ENCODE measurements around the gene IGF2BP2. TPM values are rescaled to one million over a fixed set of nuclear protein-coding genes. Genes with fewer than 3 reads are reported as not detected.
"Not testable (repeated sequence)": the region's sequence is repeated elsewhere in the genome, so short reads cannot be mapped to it uniquely, and the experiment has no call there.

Gene IGF2BP2
- 38.3 TPM for polyA plus RNA-seq (ENCODE audit: insufficient read length)

- no peak for DNase-seq (ENCODE audit: low read depth)
These were observed at the start of gene IGF2BP2 for GRCh38 chr3:185825006-185825638. TSS of gene IGF2BP2 (minus strand) at chr3:185825042. CDS start at chr3:185824960, 82 bp downstream.

- no peak for DNase-seq (ENCODE audit: low read depth)
These were observed 49.3 kb upstream of the IGF2BP2 start for GRCh38 chr3:185874119-185874518.

DNA sequence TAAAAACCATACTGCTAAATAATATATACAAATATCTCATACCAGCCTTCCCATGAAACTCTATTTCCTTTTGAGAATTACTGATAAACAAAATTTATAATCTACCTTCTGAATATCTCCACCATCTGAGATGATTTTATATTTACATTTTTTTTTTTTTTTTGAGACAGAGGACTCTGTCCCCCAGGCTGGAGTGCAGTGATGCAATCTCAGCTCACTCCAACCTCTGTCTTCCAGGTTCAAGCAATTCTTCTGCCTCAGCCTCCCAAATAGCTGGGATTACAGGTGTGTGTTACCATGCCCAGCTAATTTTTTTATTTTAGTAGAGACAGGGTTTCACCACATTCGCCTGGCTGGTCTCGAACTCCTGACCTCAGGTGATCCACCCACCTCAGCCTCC lies 42.8 kb upstream of the IGF2BP2 start:
- no peak for DNase-seq (ENCODE audit: low read depth)

GRCh38 chr3:185866995-185867394 lies 42.2 kb upstream of the IGF2BP2 start:
- DNase-seq (ENCODE audit: low read depth) = no peak

- no peak for DNase-seq (ENCODE audit: low read depth)
These were observed 41.7 kb upstream of the IGF2BP2 start for GRCh38 chr3:185866555-185866954.

DNA sequence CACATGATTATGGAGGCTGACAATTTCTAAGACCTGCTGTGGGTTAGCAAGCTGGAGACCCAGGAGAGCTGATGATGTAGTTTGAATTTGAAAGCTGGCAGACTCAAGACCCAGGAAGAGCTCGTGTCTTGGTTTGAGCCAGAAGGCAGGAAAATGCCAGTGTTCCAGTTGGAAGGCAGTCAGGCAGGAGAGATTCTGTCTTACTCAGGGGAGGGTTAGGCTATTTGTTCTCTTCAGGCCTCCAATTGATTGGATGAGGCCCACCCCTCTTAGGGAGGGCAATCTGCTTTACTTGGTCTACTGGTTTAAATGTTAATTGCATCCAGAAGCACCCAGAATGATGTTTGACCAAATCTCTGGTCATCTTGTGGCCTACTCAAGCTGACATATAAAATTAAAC lies 40.4 kb upstream of the IGF2BP2 start:
- no peak for DNase-seq (ENCODE audit: low read depth)

GRCh38 chr3:185864767-185865166 lies 39.9 kb upstream of the IGF2BP2 start:
- no peak for DNase-seq (ENCODE audit: low read depth)

- DNase-seq (ENCODE audit: low read depth) = no peak
These were observed 38.1 kb upstream of the IGF2BP2 start for GRCh38 chr3:185862920-185863319.

DNA sequence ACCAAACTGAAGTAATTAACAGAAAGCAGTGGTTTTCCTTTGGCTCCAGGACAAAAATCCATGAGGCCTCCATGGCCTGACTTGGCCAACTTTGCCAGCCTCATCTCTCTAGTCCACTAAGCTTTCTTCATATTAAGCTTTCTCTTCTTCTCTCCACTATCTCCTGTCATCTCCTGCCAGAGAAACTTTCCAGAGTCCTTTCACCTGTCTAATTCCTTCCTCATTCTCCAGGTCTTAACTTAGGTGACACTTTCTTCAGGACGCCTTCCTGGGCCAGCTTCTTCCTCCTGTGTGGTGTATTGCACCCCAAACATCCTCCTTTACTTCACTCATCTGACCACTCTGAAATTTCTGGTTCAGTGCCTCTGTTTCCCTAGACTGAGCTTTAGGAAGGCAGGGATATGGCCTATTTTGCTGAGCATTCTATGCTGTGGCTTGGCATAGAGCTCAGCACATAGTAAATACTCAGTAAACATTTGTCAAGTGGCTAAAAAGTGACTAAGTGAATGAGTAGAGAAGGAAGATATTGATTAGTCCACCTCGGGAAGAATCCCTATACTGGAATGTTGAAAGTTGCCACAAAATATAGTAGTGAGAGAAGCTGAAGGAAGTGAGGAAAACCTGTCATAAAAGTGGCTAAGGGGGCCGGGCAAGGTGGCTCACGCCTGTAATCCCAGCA lies 34.6 kb upstream of the IGF2BP2 start:
- no peak for DNase-seq (ENCODE audit: low read depth)

- no peak for DNase-seq (ENCODE audit: low read depth)
These were observed 33.8 kb upstream of the IGF2BP2 start for GRCh38 chr3:185858502-185859225.

GRCh38 chr3:185857208-185857607 lies 32.4 kb upstream of the IGF2BP2 start:
- no peak for DNase-seq (ENCODE audit: low read depth)

GRCh38 chr3:185856652-185857051 lies 31.8 kb upstream of the IGF2BP2 start:
- DNase-seq (ENCODE audit: low read depth) = no peak

GRCh38 chr3:185853771-185854170 lies 28.9 kb upstream of the IGF2BP2 start:
- not testable (repeated sequence) for DNase-seq (ENCODE audit: low read depth)

GRCh38 chr3:185852635-185853034 lies 27.8 kb upstream of the IGF2BP2 start:
- no peak for DNase-seq (ENCODE audit: low read depth)

GRCh38 chr3:185851959-185852358 lies 27.1 kb upstream of the IGF2BP2 start:
- no peak for DNase-seq (ENCODE audit: low read depth)

GRCh38 chr3:185851046-185851445 lies 26.2 kb upstream of the IGF2BP2 start:
- no peak for DNase-seq (ENCODE audit: low read depth)

GRCh38 chr3:185847506-185847905 lies 22.7 kb upstream of the IGF2BP2 start:
- DNase-seq (ENCODE audit: low read depth) = no peak

- no peak for DNase-seq (ENCODE audit: low read depth)
These were observed 21.2 kb upstream of the IGF2BP2 start for GRCh38 chr3:185846037-185846436.

DNA sequence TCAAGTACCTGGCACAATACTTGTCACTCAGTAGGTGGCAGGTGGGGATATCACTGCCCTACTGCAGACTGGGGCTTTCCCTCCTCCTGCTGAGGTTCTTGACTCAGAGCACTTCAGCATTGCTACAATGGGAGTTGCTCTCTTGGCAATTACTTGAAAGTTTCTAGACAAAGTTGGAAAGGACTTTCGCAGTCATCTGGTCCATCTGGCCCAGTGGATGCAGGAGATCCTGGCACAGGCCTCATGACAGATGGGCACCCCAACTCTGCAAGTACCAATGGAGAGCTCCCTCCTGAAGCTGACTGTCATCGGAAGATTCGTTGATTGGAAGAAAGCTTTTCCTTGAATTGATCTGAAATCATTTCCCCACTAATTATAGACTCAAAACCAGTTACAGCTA lies 19.2 kb upstream of the IGF2BP2 start:
- DNase-seq (ENCODE audit: low read depth) = no peak

DNA sequence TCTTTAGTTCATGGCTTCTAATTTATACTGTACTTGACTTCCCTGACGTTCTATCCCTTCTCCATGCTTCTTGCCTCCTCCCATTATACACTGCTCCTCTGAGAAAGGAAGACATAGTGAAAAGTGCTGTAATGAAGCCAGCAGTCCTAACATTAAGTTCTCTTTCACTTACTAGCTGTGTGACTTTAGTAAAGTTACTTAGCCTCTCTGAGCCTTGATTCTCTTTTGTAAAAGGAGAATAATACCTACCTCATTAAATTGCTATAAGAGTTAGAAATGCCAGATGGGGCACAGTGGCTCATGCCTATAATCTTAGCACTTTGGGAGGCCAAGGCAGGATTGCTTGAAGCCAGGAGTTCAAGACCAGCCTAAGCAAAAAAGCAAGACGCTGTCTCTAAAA lies 18.8 kb upstream of the IGF2BP2 start:
- no peak for DNase-seq (ENCODE audit: low read depth)

- no peak for DNase-seq (ENCODE audit: low read depth)
These were observed 18.3 kb upstream of the IGF2BP2 start for GRCh38 chr3:185843126-185843525.

GRCh38 chr3:185842241-185842640 lies 17.4 kb upstream of the IGF2BP2 start:
- DNase-seq (ENCODE audit: low read depth) = no peak

All from forelimb muscle (tissue), 1 donor.